Small intestine (tissue), 7 donors: ENCODE results near the gene ZNF334. TPM values are rescaled to one million over a fixed set of nuclear protein-coding genes. Genes with fewer than 3 reads are reported as not detected.

ENCODE experiments used
- DNase-seq, 2 donors: peaks; one replicate each; pipeline versions ENCODE4 v3.0.0 to v3.0.0-alpha.2; 2013
- FAIRE-seq: peaks from 2 replicates; lab custom pipeline; 2012; peaks lifted over from hg19 to GRCh38; lab: Jason Lieb, UNC
- H3K27ac ChIP-seq, 3 donors: one replicate each; pipeline ENCODE4 v1.5.1; 2013; ENCODE audit warnings: low read length in 2 of 3, mild to moderate bottlenecking in 2 of 3, control low read depth in 1 of 3, inconsistent platforms in 1 of 3, low read depth in 1 of 3, moderate library complexity in 1 of 3
- H3K27me3 ChIP-seq, 3 donors: one replicate each; pipeline ENCODE4 v1.6.1; 2013; ENCODE audit warnings: low read length in 3 of 3, inconsistent platforms in 1 of 3; ENCODE audit not compliant: control insufficient read depth in 3 of 3, insufficient read depth in 3 of 3
- H3K36me3 ChIP-seq, 3 donors: one replicate each; pipeline ENCODE4 v1.6.1; 2013; ENCODE audit warnings: low read length in 3 of 3, inconsistent platforms in 1 of 3, low read depth in 1 of 3, mild to moderate bottlenecking in 1 of 3, moderate library complexity in 1 of 3; ENCODE audit not compliant: control insufficient read depth in 3 of 3, insufficient read depth in 2 of 3
- H3K4me1 ChIP-seq, 3 donors: one replicate each; pipeline ENCODE4 v1.6.1; 2013; ENCODE audit warnings: low read length in 2 of 3, inconsistent platforms in 1 of 3, low read depth in 1 of 3, mild to moderate bottlenecking in 1 of 3, moderate library complexity in 1 of 3; ENCODE audit not compliant: control insufficient read depth in 3 of 3, insufficient read depth in 2 of 3
- H3K4me3 ChIP-seq, 3 donors: one replicate each; pipeline ENCODE4 v1.5.1; 2013; ENCODE audit warnings: low read length in 3 of 3, control low read depth in 1 of 3, inconsistent platforms in 1 of 3, low read depth in 1 of 3, mild to moderate bottlenecking in 1 of 3, moderate library complexity in 1 of 3
- H3K9me3 ChIP-seq, 2 donors: one replicate each; pipeline ENCODE4 v1.6.1; 2013; ENCODE audit warnings: low read depth in 1 of 2, low read length in 1 of 2; ENCODE audit not compliant: control insufficient read depth in 2 of 2, insufficient read depth in 1 of 2
- WGBS, 3 donors: extraction: QIAGEN DNeasy Blood & Tissue Kit; methylation state at CpG; one replicate each; pipeline ENCODE4 v1.1.7; 2013; 5-methylcytosine and 5-hydroxymethylcytosine counted together
- polyA plus RNA-seq, 4 donors: library from polyadenylated mRNA; stranded (reverse) in 3 of 4; unstranded in 1 of 4; fragments of 200-250 nt in 3 of 4; fragments of 120-200 nt in 1 of 4; gene quantifications; one replicate each; pipeline versions ENCODE4 v1.2.1 to v1.2.3, GENCODE V29; 2013
- donor health status: healthy with polysubstance abuse.
- donor health status: control.
- donor health status: control.
- donor health status: Bipolar disorder and iron deficiency.
- donor health status: healthy.

Gene ZNF334
- polyA plus RNA-seq, 4 donors: 0.54 to 32.6 (median 1.7) TPM

GRCh38 chr20:46519471-46520068 lies 6.2 kb upstream of the ZNF334 start:
- H3K4me1 ChIP-seq: peaks cover 0 to 13% (median 0%) of the 10 kb centered on the region in 3 donors
- H3K27me3 ChIP-seq: peaks cover 0 to 5% (median 0%) of the 10 kb centered on the region in 3 donors
- no peak overlapping the region for H3K27ac ChIP-seq
- peaks cover 0 to 5% of the 10 kb centered on the region in 2 donors for H3K9me3 ChIP-seq
- H3K36me3 ChIP-seq: no peaks in the 10 kb centered on the region
- WGBS, 3 donors: 62 to 73% (median 66%) methylated on average over 3 of the region's 3 CpGs
- FAIRE-seq (no peak), DNase-seq (no peak)
- H3K4me3 ChIP-seq: no peak overlapping the region

- Histone ChIP-seq H3K27me3 (no peaks in the 10 kb centered on the region), H3K36me3 (no peaks in the 10 kb centered on the region), H3K27ac (no peak overlapping the region), H3K4me3 (no peak overlapping the region), H3K4me1 (no peaks in the 10 kb centered on the region), H3K9me3 (peaks cover 0 to 15% of the 10 kb centered on the region in 2 donors)
- no peak for FAIRE-seq
- no peak for DNase-seq
- 71 to 95% (median 78%) methylated on average over 2 of the region's 2 CpGs for WGBS, 3 donors
Measured at GRCh38 chr20:46509523-46509922, 3.8 kb downstream of the ZNF334 start.

- DNase-seq: no peak
- 91 to 92% (median 91%) methylated on average over 4 of the region's 4 CpGs for WGBS, 3 donors
- H3K4me1 ChIP-seq: no peaks in the 10 kb centered on the region
- no peak overlapping the region for H3K27ac ChIP-seq
- H3K27me3 ChIP-seq: no peaks in the 10 kb centered on the region
- H3K4me3 ChIP-seq: no peak overlapping the region
- peaks cover 0 to 2% (median 0%) of the 10 kb centered on the region in 3 donors for H3K36me3 ChIP-seq
- no peak for FAIRE-seq
- H3K9me3 ChIP-seq: peaks cover 1 to 25% of the 10 kb centered on the region in 2 donors
Measured at GRCh38 chr20:46507760-46508407, 5.5 kb downstream of the ZNF334 start.

GRCh38 chr20:46505506-46505905 lies 7.9 kb downstream of the ZNF334 start:
- no peak for FAIRE-seq
- whole genome bisulfite sequencing, 3 donors: 92 to 97% (median 95%) methylated on average over 3 of the region's 3 CpGs
- peaks cover 2 to 38% of the 10 kb centered on the region in 2 donors for H3K9me3 ChIP-seq
- no peak overlapping the region for H3K27ac ChIP-seq
- H3K4me1 ChIP-seq: no peaks in the 10 kb centered on the region
- DNase-seq: no peak
- H3K4me3 ChIP-seq: no peak overlapping the region
- no peaks in the 10 kb centered on the region for H3K27me3 ChIP-seq
- peaks cover 0 to 2% (median 0%) of the 10 kb centered on the region in 3 donors for H3K36me3 ChIP-seq

GRCh38 chr20:46501961-46502360 lies 11.4 kb downstream of the ZNF334 start:
- peaks cover 3 to 56% of the 10 kb centered on the region in 2 donors for H3K9me3 ChIP-seq
- H3K27ac ChIP-seq: no peak overlapping the region
- H3K4me1 ChIP-seq: no peaks in the 10 kb centered on the region
- WGBS, 3 donors: 86 to 92% (median 89%) methylated on average over 6 of the region's 6 CpGs
- FAIRE-seq (no peak), DNase-seq (no peak)
- H3K27me3 ChIP-seq: peaks cover 0 to 3% (median 0%) of the 10 kb centered on the region in 3 donors
- peaks cover 0 to 2% (median 0%) of the 10 kb centered on the region in 3 donors for H3K36me3 ChIP-seq
- no peak overlapping the region for H3K4me3 ChIP-seq

- Histone ChIP-seq H3K4me3 (no peak overlapping the region), H3K9me3 (peaks cover 3 to 58% of the 10 kb centered on the region in 2 donors), H3K4me1 (no peaks in the 10 kb centered on the region), H3K27ac (no peak overlapping the region), H3K36me3 (peaks cover 0 to 2% (median 0%) of the 10 kb centered on the region in 3 donors), H3K27me3 (peaks cover 0 to 3% (median 0%) of the 10 kb centered on the region in 3 donors)
- DNase-seq (no peak), FAIRE-seq (no peak)
- 91 to 96% (median 92%) methylated on average over 5 of the region's 5 CpGs for WGBS, 3 donors
Measured at GRCh38 chr20:46501337-46501942, 11.9 kb downstream of the ZNF334 start.

- DNase-seq (no peak), FAIRE-seq (no peak)
- H3K36me3 ChIP-seq: no peaks in the 10 kb centered on the region
- no peaks in the 10 kb centered on the region for H3K27me3 ChIP-seq
- H3K4me1 ChIP-seq: no peaks in the 10 kb centered on the region
- no peak overlapping the region for H3K27ac ChIP-seq
- no peak overlapping the region for H3K4me3 ChIP-seq
- peaks cover 0 to 22% of the 10 kb centered on the region in 2 donors for H3K9me3 ChIP-seq
- WGBS, 3 donors: 67 to 83% (median 71%) methylated on average over 4 of the region's 4 CpGs
Measured at GRCh38 chr20:46494077-46494476, 19.3 kb downstream of the ZNF334 start.

- H3K27me3 ChIP-seq: no peaks in the 10 kb centered on the region
- no peak overlapping the region for H3K4me3 ChIP-seq
- no peaks in the 10 kb centered on the region for H3K36me3 ChIP-seq
- no peaks in the 10 kb centered on the region for H3K4me1 ChIP-seq
- no peak overlapping the region for H3K27ac ChIP-seq
- DNase-seq: no peak
- H3K9me3 ChIP-seq: peaks cover 0 to 4% of the 10 kb centered on the region in 2 donors
- WGBS, 3 donors: 77 to 87% (median 79%) methylated on average over 8 of the region's 8 CpGs
- no peak for FAIRE-seq
Measured at GRCh38 chr20:46491354-46491753, 22.0 kb downstream of the ZNF334 start.
